ENCODE measurements around the gene DNAAF5. TPM values are rescaled to one million over a fixed set of nuclear protein-coding genes. Genes with fewer than 3 reads are reported as not detected.

The DNAAF5 gene
- total and polyA plus RNA-seq, 2 experiments from 2014 or later, result 19.0 to 23.5 TPM

- Histone ChIP-seq H3K4me2 (peak overlapping the region; percentile 65), H3K27ac (peak overlapping the region; percentile 95), H2AFZ (no peak overlapping the region), H4K20me1 (ENCODE audit: insufficient read depth, poor library complexity, severe bottlenecking) (peaks cover 20% of the 10 kb centered on the region), H3K4me3 (no peak overlapping the region), H3K36me3 (replicated peaks; ENCODE audit: insufficient read depth, low read depth) (no peaks in the 10 kb centered on the region), H3K79me2 (peaks cover 89% of the 10 kb centered on the region), H3K9me3 (ENCODE audit: low read depth) (no peaks in the 10 kb centered on the region), H3K4me1 (ENCODE audit: insufficient read depth) (peaks cover 23% of the 10 kb centered on the region), H3K9me2 (replicated peaks; ENCODE audit: insufficient read depth) (no peaks in the 10 kb centered on the region), H3K27me3 (no peaks in the 10 kb centered on the region)
- DNase-seq (ENCODE audit: low spot score), result peak; percentile 77
- WGBS (ENCODE audit: low lambda C conversion rate, missing lambda C conversion rate), result 47% methylated on average over 7 of the region's 7 CpGs
- no peak for TF ChIP-seq EZH2phosphoT487 (IDR thresholded peaks at IDR 0.05; ENCODE audit: low read depth, severe bottlenecking, unreplicated experiment)
- TF ChIP-seq CTCF (IDR thresholded peaks at IDR 0.05; ENCODE audit: poor library complexity), result no peak
- TF ChIP-seq EZH2 (IDR thresholded peaks at IDR 0.05; ENCODE audit: borderline replicate concordance), result no peak
Observed at GRCh38 chr7:831596-832166, 105.2 kb downstream of the DNAAF5 start.

- no peak for TF ChIP-seq EZH2phosphoT487 (IDR thresholded peaks at IDR 0.05; ENCODE audit: low read depth, severe bottlenecking, unreplicated experiment)
- TF ChIP-seq EZH2 (IDR thresholded peaks at IDR 0.05; ENCODE audit: borderline replicate concordance), result no peak
- TF ChIP-seq CTCF (IDR thresholded peaks at IDR 0.05; ENCODE audit: poor library complexity), result no peak
- peaks cover 23% of the 10 kb centered on the region for H3K4me1 ChIP-seq (ENCODE audit: insufficient read depth)
- no peaks in the 10 kb centered on the region for H3K9me2 ChIP-seq (replicated peaks; ENCODE audit: insufficient read depth)
- no peaks in the 10 kb centered on the region for H3K27me3 ChIP-seq
- DNase-seq (ENCODE audit: low spot score), result peak; percentile 63
- no peak within 1 kb of the TSS for H3K4me3 ChIP-seq
- H3K4me2 ChIP-seq, result peak within 1 kb of the TSS; percentile 65
- H3K9me3 ChIP-seq (ENCODE audit: low read depth), result no peaks in the 10 kb centered on the region
- peak within 1 kb of the TSS; percentile 95 for H3K27ac ChIP-seq
- peaks cover 25% of the 10 kb centered on the region for H4K20me1 ChIP-seq (ENCODE audit: insufficient read depth, poor library complexity, severe bottlenecking)
- 76% methylated on average over 24 of the region's 24 CpGs for WGBS (ENCODE audit: low lambda C conversion rate, missing lambda C conversion rate)
- H3K79me2 ChIP-seq, result peaks cover 89% of the 10 kb centered on the region
- H2AFZ ChIP-seq, result no peak within 1 kb of the TSS
- no peaks in the 10 kb centered on the region for H3K36me3 ChIP-seq (replicated peaks; ENCODE audit: insufficient read depth, low read depth)
Observed at GRCh38 chr7:832167-832967, 105.9 kb downstream of the DNAAF5 start, which contains the start of gene SUN1. Gene SUN1, plus strand, starts transcription at chr7:832476. Its CDS starts 49 bp downstream, at chr7:832525.

DNA sequence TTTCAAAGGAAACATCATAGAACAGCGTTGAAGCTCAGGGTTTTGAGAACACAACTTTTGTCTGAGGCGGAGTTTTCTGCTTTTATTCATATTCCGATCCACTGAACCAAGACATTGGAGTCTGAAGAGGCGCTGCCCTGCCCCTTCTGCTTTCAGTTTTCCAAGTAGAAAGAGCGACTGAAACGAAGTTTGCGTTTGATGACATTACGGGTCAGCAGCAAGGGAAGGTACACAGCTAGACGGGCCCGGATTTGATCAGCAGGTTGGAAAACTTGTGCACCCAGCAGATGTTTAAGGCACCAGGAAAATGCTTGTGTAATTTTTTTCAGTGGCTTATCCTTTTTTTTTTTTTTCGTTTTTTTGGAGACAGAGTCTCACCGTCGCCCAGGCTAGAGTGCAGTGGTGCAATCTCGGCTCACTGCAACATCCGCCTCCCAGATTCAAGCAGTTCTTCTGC, 106.5 kb downstream of the DNAAF5 start:
- Histone ChIP-seq H3K4me2 (no peak overlapping the region), H2AFZ (no peak overlapping the region), H3K9me3 (ENCODE audit: low read depth) (no peaks in the 10 kb centered on the region), H3K79me2 (peaks cover 89% of the 10 kb centered on the region), H3K9me2 (replicated peaks; ENCODE audit: insufficient read depth) (no peaks in the 10 kb centered on the region), H3K36me3 (replicated peaks; ENCODE audit: insufficient read depth, low read depth) (no peaks in the 10 kb centered on the region), H3K4me3 (no peak overlapping the region), H3K4me1 (ENCODE audit: insufficient read depth) (peaks cover 23% of the 10 kb centered on the region), H3K27me3 (no peaks in the 10 kb centered on the region), H4K20me1 (ENCODE audit: insufficient read depth, poor library complexity, severe bottlenecking) (peaks cover 25% of the 10 kb centered on the region), H3K27ac (peak overlapping the region; percentile 95)
- WGBS (ENCODE audit: low lambda C conversion rate, missing lambda C conversion rate), result 90% methylated on average over 15 of the region's 15 CpGs
- DNase-seq (ENCODE audit: low spot score), result no peak
- TF ChIP-seq EZH2phosphoT487 (IDR thresholded peaks at IDR 0.05; ENCODE audit: low read depth, severe bottlenecking, unreplicated experiment) (no peak), CTCF (IDR thresholded peaks at IDR 0.05; ENCODE audit: poor library complexity) (no peak), EZH2 (IDR thresholded peaks at IDR 0.05; ENCODE audit: borderline replicate concordance) (no peak)
